GM10266 (cell line): Measurements from ENCODE around the gene SERPINI1.

Experiments used
- DNase-seq: peaks from one replicate; pipeline ENCODE4 v3.0.0; 2012; ENCODE audit errors: extremely low spot score
- TF ChIP-seq, protein P1 (sequence below): IDR thresholded peaks from 2 replicates; pipeline ENCODE4 v1.5.1; 2012; ENCODE audit warnings: mild to moderate bottlenecking, low read depth; ENCODE audit not compliant: control insufficient read depth, insufficient read depth; ENCODE audit errors: missing control alignments

SERPINI1 gene

DNA sequence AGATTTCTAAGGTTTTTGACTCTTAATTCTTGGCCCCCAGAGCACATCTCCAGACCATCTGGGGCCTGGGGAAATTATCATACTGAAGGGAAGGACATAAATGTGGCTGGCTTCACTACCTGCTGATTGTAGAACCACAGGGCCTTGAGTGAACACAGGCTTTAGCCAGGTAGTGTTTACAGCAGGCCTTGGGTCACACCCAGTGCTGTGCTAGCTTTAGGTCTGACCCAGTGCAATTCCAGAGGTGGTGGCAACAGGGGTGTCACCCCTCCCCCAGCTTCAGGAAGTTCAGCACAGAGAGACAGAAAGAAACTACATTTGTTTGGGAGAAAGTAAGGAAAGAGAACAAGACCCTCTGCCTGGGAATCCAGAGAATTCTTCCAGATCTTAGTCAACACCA lies 25.0 kb upstream of the SERPINI1 start:
- TF ChIP-seq, protein P1, sequence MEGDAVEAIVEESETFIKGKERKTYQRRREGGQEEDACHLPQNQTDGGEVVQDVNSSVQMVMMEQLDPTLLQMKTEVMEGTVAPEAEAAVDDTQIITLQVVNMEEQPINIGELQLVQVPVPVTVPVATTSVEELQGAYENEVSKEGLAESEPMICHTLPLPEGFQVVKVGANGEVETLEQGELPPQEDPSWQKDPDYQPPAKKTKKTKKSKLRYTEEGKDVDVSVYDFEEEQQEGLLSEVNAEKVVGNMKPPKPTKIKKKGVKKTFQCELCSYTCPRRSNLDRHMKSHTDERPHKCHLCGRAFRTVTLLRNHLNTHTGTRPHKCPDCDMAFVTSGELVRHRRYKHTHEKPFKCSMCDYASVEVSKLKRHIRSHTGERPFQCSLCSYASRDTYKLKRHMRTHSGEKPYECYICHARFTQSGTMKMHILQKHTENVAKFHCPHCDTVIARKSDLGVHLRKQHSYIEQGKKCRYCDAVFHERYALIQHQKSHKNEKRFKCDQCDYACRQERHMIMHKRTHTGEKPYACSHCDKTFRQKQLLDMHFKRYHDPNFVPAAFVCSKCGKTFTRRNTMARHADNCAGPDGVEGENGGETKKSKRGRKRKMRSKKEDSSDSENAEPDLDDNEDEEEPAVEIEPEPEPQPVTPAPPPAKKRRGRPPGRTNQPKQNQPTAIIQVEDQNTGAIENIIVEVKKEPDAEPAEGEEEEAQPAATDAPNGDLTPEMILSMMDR, result no peak

DNA sequence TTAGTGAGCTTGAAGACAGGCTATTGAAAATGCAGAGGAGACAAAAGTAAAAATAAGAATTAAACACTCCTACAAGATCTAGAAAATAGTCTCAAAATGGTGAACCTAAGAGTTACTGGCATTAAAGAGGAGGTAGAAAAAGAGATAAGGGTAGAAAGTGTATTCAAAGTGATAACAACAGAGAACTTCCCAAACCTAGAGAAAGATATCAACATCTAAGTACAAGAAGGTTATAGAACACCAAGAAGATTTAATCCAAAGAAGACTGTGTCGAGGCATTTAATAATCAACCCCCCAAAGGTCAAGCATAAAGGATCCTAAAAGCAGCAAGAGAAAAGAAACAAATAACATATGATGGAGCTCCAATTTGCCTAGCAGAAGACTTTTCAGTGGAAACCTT lies 24.1 kb upstream of the SERPINI1 start:
- no peak for DNase-seq
- TF ChIP-seq, protein P1, result no peak

More for the DNA sequence above, 25.0 kb upstream of the SERPINI1 start:
- no peak for DNase-seq

DNA sequence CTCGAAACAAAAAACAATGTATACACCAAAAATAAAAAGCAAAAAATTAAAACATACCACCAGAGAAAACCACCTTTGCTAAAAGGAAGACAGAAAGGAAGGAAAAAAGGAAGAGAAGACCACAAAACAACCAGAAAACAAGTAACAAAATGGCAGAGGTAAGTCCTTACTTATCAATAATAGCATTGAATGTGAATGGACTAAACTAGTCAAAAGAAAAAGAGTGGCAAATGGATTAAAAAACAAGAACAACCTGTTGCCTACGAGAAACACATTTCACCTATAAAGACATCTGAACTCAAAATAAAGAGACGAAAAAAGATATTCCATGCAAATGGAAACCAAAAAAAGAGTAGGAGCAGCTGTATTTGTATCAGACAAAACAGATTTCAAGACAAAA lies 23.1 kb upstream of the SERPINI1 start:
- TF ChIP-seq, protein P1, result no peak
- DNase-seq, result no peak

DNA sequence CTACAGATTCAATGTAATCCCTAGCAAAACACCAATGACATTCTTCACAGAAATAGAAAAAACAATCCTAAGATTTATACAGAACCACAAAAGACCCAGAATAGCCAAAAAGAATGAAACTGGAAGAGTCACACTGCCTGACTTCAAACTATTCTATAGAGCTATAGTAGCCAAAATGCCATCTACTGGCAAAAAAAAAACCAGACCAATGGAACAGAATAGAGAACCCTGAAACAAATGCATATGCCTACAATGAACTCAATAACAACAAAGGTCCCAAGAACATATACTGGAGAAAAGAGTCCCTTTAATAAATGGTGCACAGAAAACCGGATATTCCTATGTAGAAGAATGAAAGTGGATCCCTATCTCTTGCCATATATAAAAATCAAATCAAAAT lies 20.6 kb upstream of the SERPINI1 start:
- no peak for DNase-seq
- TF ChIP-seq, protein P1, result no peak

DNA sequence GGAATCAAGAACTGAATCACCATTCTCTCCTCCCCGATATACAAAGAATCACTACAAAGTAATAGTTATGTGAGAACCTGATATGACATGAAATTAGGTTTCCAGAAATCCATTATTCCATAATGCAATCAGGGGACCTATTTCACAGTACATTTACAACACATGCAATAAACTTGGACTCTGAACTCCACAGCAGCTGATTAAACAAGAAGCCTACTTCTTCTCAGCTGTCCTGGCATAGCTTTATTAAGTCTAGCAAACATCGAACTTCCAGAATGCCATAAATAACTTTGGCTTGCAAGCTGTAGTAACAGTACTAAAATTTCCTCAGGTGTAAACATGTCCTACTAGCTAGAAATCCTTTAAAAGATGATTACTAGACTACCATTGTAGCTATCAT lies 18.6 kb upstream of the SERPINI1 start:
- TF ChIP-seq, protein P1, result no peak
- no peak for DNase-seq

DNA sequence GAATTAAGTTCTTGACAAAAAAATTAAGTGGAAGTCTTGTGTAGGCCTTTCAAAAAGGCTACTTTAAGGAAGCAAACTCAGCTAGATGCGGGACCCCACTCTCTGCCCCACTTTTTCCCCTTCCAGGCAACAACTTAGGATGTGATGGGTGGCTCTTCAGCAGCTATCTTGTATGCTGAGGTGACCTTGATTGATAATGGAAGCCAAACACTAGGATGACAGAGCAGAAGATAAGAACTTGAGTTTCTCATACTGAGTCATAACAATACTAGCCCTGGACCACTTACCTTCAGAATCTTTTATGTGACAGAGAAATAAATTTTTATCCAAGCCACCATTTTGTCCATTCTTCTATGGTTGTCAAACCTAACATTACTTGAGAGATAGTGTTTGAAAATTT lies 16.9 kb upstream of the SERPINI1 start:
- TF ChIP-seq, protein P1, result no peak
- no peak for DNase-seq

DNA sequence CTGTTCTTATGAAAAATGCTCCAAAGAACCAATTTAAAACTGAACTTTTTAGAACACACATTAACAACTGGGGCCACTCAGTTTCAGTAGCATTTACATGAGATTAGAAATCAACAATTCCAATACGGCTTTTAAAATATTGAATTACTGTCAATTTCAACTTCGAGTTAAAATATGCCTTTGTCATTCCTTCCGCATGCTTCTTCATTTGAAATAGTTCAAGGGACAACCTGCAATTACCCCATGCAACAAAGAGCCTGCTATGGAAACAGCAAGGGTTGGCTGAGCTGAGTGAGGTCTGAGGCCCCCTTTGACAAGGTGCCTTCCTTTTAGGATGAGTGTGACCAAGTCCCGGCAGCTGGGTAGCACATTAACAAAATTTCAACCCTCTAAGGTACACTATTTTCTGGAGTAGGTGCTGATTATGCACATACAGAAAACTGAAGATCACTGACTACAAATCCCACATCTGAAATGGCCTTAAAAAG lies 12.5 kb upstream of the SERPINI1 start:
- DNase-seq, result no peak
- TF ChIP-seq, protein P1, result no peak

DNA sequence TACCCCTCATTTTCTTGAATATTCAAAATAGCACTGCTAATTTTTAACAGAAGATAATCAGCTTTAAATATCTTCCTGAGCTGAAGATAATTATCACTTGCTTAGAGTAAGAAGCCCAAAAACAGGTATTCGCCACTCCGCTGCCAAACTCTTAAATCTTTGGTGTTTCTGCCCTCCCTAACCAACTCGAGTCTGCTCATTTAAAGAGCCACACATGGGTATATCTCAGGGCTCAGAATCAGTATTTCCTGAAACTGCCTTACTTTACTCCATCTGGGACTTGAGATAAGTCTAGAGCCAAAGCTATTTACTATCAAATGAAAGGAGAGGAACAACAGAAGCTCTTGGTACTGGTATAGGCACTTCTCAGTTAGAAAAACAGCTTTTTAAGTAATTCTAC lies 11.6 kb upstream of the SERPINI1 start:
- DNase-seq, result no peak
- TF ChIP-seq, protein P1, result no peak
